DMS 273 (cell line): ENCODE measurements around the gene ERCC5.

Experiments used
- DNase-seq: peaks from one replicate; lab custom pipeline; 2025; ENCODE audit not compliant: unreplicated experiment; lab: John Stamatoyannopoulos, UW

The ERCC5 gene

DNA sequence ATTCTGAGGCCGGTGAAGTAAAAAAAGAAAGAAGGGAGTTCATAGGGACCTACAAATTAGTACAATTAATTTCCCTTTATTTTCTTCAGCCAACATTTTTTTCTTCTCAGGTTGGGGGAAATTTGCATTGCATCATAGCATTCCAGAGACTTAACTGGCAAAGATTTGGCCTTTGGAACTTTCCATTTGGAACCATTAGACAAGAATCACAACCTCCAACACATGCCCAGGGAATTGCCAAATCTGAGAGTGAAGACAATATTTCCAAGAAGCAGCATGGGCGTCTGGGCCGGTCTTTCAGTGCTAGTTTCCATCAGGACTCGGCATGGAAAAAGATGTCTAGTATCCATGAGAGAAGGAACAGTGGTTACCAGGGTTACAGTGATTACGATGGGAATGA lies 6.4 kb upstream of the ERCC5 start:
- no peak for DNase-seq

- DNase-seq: no peak
These were observed 573 bp upstream of the ERCC5 start for GRCh38 chr13:102845289-102845629.

- peak; percentile 63 for DNase-seq
These were observed 606 bp downstream of the ERCC5 start for GRCh38 chr13:102846261-102847015.

- DNase-seq: peak; percentile 51
These were observed 1.7 kb downstream of the ERCC5 start for GRCh38 chr13:102847272-102848234.

GRCh38 chr13:102848956-102849355 lies 3.1 kb downstream of the ERCC5 start:
- DNase-seq: no peak

DNA sequence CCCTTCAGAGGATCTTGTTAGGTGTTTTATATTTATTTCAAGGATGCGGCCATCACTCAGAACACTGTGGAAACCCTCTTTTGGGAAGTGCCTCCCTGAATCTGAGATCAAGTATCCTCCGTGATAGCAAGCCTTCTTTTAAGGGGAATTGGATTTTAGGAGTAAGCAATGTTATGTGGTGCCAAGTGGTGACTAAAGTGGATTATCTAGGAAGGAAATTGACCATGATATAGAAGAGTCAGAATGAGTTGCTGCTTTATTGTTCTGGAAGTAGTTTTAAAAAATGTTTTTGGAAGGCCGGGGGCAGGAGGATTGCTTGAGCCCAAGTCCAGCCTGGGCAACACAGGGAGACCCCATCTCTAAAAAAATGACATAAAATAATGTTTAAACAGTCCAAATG lies 6.7 kb downstream of the ERCC5 start:
- DNase-seq: no peak

GRCh38 chr13:102854675-102855074 lies 8.8 kb downstream of the ERCC5 start:
- DNase-seq: no peak

DNA sequence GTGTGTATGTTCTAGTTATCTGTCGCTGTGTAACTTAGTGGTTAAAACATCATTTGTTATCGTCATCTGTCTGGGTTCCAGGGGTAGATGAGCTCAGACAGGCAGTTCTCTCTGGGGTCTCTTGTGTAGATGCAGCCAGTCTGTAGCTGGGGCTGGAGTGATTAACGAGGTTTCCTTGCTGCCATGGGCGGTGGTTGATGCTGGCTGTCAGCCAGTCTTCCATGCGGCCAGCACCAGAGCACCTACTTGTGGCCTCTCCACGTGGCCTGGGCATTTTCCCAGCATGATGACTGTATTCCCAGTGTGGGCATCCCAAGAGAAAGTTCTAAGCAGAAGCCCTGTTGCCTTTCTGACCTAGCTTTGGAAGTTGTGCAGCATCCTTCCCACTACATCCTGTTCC lies 10.7 kb downstream of the ERCC5 start:
- DNase-seq: peak; percentile 36

- DNase-seq: no peak
These were observed 16.9 kb downstream of the ERCC5 start for GRCh38 chr13:102862624-102863210.

DNA sequence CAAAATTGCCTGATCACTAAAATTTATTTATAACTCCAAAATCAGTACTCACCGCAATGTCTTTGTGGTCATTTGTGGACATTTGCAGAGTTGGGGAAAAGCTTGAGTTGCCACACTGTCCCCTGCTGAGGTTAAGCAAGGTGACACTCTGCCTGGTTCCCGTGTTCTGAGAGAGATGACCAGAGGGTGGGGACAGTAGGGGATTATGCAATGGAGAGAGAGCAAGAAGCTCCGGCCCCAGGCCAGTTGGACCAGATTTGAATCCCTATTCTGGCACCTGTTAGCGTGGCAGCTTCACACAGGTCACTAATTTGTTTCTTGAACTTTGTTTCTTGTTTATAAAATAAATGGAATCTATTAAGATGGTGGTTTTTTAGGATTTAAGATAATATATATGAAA lies 17.8 kb downstream of the ERCC5 start:
- DNase-seq: no peak

DNA sequence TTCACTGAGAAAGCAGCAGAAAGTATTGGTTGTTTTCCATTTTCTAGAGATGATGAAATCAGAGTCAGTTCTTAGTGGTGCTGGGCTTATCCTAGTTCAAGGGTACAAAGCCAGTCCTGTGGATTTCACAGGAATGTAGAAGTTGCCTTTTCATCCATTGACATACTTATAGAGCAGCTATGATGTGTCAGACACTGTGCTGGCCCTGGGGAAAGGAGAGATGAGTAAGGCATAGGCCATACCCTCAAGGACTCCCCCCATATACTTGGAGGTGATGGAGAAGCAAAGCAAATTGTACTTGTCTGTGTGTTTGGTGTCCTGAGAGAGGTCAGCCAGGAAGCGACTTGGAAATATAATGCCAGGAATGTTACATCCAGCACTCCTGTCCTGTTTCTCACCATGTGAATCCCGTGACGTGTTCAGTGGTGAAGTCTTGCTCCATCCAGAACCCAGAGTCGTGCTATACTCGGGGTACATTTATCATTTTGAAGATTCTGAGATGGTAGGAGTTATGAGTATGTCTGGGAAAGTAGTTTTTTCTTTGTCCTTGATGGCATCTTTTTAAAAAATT lies 22.6 kb downstream of the ERCC5 start:
- DNase-seq: no peak

DNA sequence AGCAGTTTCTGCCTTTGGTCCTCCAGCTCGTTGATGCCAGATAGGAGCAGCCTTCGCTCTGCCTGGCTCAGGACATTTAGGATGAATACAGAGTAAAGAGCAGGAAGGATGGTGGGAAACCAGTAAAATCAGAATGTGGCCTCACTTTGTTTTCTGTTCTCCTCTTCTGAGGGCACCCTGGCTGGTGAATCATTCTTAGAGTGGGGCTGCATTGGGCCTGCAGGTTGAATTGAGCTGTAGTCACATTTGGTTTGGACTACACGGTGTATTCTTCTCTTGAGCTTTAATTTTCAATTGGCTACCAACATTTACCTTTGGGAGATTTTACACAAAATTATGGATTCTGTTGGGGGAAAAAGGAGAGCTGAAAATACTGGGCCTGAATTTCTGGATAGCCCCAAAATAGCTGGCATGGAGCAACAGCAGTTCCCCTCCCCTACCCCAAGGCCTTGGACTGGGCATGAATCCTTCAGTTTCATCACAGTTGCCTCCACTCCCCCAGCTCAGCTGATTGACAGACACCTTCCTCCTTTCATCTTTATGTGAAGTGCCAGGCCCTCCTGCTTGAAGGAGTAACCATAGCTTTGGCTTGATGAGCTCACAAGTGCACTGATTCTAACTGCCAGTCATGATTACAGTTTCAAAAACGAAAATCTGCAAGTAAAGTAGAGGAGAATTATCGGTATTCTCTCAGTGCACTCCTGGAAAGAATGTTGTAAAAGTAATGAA lies 24.3 kb downstream of the ERCC5 start:
- DNase-seq: no peak

- peak; percentile 70 for DNase-seq
These were observed 25.0 kb downstream of the ERCC5 start for GRCh38 chr13:102870677-102871415.

GRCh38 chr13:102872131-102872530 lies 26.3 kb downstream of the ERCC5 start:
- no peak for DNase-seq

GRCh38 chr13:102872531-102872930 lies 26.7 kb downstream of the ERCC5 start:
- no peak for DNase-seq

- no peak for DNase-seq
These were observed 27.8 kb downstream of the ERCC5 start for GRCh38 chr13:102873653-102874052.

DNA sequence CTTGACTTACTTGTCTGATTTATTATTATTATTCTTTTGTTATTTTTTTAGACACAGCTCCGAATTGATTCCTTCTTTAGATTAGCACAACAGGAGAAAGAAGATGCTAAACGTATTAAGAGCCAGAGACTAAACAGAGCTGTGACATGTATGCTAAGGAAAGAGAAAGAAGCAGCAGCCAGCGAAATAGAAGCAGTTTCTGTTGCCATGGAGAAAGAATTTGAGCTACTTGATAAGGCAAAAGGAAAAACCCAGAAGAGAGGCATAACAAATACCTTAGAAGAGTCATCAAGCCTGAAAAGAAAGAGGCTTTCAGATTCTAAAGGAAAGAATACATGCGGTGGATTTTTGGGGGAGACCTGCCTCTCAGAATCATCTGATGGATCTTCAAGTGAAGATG lies 29.4 kb downstream of the ERCC5 start:
- DNase-seq: no peak

- no peak for DNase-seq
These were observed 31.5 kb downstream of the ERCC5 start for GRCh38 chr13:102877303-102877702.

GRCh38 chr13:102878481-102878880 lies 32.6 kb downstream of the ERCC5 start:
- DNase-seq: no peak
